Measurements from ENCODE around the gene ST3GAL5.

ST3GAL5 gene

GRCh38 chr2:85787981-85788340 is 100.8 kb downstream of the ST3GAL5 start:
- no peak for DNase-seq

GRCh38 chr2:85787282-85787980 is 101.4 kb downstream of the ST3GAL5 start:
- no peak for DNase-seq
